ENCODE measurements around the gene NUP58.

The NUP58 gene

GRCh38 chr13:25306671-25307464, 5.4 kb downstream of the NUP58 start:
- no peak for DNase-seq

DNA sequence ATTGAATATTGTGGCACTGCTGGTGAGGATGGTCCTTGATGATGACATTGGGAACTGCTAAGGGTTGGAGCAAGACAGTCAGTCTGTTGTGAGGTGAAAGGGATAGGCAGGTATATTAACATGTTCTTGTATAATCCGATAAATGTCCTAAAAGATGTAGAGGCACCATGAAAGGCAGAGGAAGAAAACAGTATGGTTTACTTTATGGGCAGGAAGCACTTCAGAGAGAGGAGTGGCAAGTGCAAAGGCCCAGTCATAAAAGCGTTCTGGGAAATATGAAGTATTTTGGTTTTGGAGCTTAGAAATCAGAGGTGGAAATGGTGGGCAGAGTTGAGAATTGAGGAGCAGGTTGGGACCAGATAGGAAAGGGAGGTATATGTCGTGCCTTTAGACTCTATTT, 9.5 kb downstream of the NUP58 start:
- DNase-seq, result no peak

GRCh38 chr13:25318946-25319345, 17.5 kb downstream of the NUP58 start:
- peak; percentile 40 to 67 (median 64) for DNase-seq

DNA sequence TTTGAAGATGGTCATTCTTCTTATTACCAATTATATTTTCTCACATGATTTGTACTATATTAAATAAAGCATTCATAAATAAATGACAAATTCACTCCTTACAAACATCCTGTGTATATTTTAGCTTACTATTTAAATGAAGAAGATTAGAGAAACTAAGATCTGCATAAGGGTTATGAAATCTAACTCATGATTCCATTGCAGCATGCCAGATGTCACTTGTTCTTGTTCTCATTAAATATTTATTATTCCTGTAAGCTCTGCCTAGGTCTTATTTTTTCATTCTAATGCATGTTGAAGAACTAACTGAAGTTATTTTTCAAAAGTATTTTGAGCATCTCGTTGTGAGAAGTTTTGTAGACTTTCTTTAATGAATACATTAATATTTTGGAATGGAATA, 18.3 kb downstream of the NUP58 start:
- peak in 2 of 3 donors; percentile 7 to 26 for DNase-seq

DNA sequence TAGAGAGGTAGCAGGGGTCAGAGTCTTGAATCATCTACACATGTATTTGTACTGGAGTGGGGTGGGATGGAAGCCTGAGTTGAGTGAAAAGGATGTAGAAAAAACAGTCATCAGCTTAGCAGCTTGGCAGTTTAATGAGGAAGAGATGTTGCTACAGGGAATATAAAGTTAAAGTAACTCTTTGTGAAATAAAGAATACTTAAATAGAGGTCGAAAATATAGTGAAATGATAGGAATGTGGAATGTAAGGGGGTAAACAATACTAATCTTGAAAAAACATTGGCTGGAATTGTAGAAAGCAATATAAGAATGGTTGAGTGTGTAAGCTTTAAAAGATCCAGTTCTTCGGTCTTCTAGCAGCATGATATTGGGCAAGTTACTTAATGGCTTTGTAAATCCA, 22.7 kb downstream of the NUP58 start:
- no peak for DNase-seq

- DNase-seq, result peak in 2 of 3 donors; percentile 7 to 12
Observed at GRCh38 chr13:25329706-25330105, 28.3 kb downstream of the NUP58 start.

DNA sequence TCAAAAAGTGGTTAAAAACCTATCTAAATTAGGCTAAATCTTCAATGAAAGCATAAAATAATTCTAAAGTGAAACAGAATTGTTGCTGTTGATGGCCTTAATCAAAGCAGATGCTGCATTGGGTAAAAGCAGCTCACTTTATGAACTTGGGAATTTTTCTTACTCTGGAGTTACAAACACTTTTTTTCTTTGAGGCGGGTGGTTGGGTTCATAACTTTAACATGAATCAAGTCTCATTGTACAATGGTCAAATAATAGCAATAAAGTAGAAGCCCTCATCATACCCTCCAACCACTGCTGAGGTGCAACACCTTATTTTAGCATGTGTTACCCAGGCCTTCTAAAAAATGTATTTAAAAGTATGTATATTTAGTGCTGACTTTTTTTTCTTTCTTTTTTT, 29.1 kb downstream of the NUP58 start:
- DNase-seq, result no peak

DNA sequence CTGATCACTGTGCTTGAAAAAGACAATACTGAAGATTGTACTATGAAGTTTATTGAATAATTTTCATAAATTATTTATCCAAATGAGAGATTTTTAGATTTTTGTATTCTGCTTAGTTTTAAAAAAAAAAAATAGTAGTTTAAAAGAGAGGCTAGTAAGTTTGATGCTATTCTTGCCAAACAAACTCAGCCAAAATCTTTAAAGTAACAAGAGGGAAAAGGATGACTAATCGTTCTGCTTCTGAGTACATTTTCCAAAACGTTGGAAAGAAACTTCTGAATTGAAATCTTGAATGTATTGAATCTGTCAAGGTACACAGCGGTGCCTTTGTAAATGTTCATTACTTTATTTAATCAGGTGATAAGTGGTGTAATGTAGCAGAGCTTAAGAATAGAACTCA, 34.4 kb downstream of the NUP58 start:
- no peak for DNase-seq

DNA sequence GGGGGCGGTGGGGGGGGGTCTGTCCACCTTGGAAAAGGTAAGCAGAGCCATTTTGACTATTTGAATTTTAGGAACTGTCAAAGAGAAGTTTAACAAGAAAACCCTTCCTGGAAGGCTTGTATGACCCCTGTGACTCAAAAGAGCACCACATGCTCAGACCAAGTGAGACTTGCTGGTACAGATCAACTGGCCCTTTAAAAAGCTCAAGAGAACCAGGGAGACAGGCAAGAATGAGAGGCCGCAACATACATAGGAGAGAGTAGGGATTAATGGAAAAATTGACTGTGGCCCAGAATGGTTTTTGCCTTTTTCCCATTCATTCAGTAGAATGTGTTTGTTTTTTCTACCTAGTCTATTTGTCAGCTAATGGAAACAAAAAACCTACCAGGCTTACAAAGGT, 44.2 kb downstream of the NUP58 start:
- no peak for DNase-seq

- no peak for DNase-seq
Observed at GRCh38 chr13:25347151-25347550, 45.7 kb downstream of the NUP58 start.

GRCh38 chr13:25351404-25351803, 50.0 kb downstream of the NUP58 start:
- DNase-seq, result no peak

DNA sequence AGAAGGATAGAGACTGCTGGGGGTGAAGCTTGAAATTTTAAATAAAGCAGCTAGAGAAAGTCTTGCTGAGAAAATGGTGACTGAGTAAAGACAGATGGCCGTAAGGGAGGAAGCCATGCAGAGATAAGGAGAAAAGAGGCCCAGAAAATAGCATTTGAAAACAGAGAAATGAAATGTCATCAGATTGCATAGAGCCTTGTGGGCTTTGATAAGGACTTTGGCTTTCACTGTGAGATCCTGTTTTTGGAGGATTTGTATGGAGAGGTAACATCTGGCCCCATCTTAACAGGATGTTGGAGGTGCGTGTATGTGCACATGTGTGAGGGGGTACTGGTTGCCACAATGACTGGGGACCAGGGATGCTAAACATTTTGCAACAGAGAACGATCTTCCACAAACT, 50.8 kb downstream of the NUP58 start:
- no peak for DNase-seq

GRCh38 chr13:25352806-25353205, 51.4 kb downstream of the NUP58 start:
- no peak for DNase-seq

DNA sequence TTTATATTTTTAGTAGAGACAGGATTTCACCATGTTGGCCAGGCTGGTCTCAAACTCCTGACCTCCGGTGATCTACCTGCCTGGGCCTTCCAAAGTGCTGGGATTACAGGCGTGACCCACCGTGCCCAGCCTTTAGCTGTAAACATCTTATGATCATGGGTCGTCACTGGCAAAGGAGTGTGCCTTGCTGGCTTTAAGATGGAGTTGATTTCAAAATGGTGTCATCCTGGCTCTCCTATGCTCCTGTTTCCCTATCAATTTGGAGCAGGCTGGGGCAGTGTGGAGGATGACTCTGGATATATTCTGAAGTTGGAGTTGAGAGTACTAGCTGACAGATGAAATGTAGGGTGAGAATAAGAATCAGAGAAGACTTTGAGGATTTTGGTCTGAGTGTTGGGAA, 51.9 kb downstream of the NUP58 start:
- no peak for DNase-seq

- no peak for DNase-seq
Observed at GRCh38 chr13:25354377-25354776, 53.0 kb downstream of the NUP58 start.

GRCh38 chr13:25360443-25360842, 59.0 kb downstream of the NUP58 start:
- DNase-seq, result peak in 1 of 3 donors; percentile 17

- DNase-seq, result no peak
Observed at GRCh38 chr13:25365720-25366235, 64.4 kb downstream of the NUP58 start.

DNA sequence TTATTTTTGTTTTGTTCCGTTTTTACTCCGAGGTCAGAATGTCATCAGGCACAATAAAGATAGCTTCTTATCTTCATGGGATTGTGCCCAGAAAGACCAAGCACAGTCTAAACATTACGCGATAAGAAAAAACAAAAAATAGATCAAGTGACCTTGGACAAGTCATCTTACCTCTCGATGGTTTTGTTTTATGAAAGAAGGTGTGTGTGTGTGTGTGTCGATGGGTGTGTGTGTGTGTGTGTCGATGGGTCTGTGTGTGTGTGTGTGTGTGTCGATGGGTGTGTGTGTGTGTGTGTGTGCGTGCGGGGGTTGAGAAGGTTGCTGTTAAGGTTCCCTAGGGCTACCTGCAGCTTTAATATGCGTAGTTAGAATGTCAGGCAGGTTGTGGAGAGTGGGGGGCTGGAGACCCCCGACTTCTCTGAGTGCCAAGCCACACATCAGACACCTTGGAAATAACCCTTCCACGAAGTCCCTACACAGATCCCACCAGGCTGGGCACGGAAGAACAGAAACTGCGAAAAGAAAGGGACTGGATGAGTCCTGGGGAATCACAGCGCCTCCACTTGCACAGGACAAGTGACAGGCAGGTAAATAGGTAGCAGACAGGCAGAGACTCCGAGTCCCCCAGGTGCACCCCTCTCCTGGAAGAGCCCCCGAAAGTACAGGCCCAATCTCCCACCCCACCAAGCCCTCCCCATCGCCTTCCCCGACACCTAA, 69.9 kb downstream of the NUP58 start:
- DNase-seq, result no peak

GRCh38 chr13:25371875-25372283, 70.5 kb downstream of the NUP58 start, which contains the start of gene ATP8A2:
Gene ATP8A2 (plus strand): TSS chr13:25371974. CDS start chr13:25372213, 239 bp downstream.
- DNase-seq, result peak in 2 of 3 donors; percentile 8 to 21

- no peak for DNase-seq
Observed at GRCh38 chr13:25372284-25373081, 71.1 kb downstream of the NUP58 start.

DNA sequence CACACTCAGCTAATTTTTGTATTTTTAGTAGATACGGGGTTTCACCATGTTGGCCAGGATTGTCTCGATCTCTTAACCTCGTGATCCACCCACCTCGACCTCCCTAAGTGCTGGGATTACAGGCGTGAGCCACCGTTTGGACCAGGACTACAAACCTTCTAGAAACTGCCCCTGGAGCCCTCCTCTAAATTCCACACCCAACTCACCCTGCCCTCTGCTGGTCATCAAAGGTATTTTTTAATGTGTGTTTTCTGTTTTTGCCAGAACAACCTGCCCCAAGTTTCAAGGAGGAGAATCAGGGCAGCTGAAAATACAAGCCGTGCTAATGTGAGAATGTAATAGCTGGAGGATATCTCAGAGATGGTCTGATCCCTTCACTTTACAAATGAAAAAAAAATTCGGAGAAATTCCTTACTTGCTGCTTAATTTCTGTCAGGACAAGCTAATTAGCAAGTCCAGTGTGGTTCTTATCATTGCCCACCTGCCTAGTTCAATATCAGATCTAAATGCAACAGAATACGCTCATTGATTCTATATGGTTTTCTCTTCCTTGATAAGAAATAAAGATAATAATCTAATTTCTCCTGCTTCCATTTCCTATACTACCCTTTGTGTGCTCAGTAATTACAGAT, 74.4 kb downstream of the NUP58 start:
- peak; percentile 46 to 67 (median 54) for DNase-seq

DNA sequence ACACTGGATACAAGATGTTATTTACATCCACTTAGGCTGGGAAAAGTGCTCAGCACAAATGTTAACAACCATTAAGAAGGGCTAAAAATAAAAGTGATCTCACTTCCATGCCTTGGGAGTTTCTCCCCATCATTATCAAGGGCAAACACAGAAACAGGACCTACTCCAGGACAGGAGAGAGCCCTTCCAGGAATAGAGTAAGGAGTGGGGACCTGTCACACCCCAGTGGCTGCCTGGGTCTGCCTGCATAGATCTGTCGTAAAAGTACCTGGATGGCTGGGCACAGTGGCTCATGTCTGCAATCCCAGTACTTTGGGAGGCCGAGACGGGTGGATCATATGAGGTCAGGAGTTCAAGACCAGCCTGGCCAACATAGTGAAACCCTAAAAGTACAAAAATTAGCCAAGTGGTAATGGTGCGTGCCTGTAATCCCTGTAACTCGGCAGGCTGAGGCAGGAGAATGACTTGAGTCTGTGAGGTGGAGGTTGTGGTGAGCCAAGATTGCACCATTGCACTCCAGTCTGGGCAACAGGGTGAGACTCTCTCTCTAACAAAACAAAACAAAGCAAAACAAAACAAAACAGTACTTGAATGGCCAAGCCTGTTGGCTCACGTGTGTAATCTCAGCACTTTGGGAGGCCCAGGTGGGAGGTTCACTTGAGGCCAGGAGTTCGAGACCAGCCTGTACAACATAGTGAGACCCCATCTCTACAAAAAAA, 76.0 kb downstream of the NUP58 start:
- no peak for DNase-seq

All from suppressor macrophage treated with lipopolysaccharide for 1 hour (primary cell).